ENCODE results near the gene SNCA. TPM values are rescaled to one million over a fixed set of nuclear protein-coding genes. Genes with fewer than 3 reads are reported as not detected.

The SNCA gene
- polyA plus RNA-seq, 2 of the 4 experiments (the other 2 are of a cell fraction): 0.13 to 0.37 TPM

GRCh38 chr4:89868999-89869589 lies 32.1 kb upstream of the SNCA start:
- no peaks in the 10 kb centered on the region for H3K9me3 ChIP-seq
- TF ChIP-seq REST (IDR thresholded peaks at IDR 0.05) (no peak), RAD21 (conservative IDR thresholded peaks at IDR 0.05 in 1 of 2, IDR thresholded peaks at IDR 0.05 in 1 of 2) (peak in 1 of 2 experiments; percentile 37; a peak in 2 of 5 replicates)
- ATAC-seq (no peak), FAIRE-seq (no peak), DNase-seq (ENCODE audit: low read depth in 1 of 2, low spot score in 1 of 2) (no peak)
- ChIA-PET POLR2A (no interaction called here), CTCF (interaction anchor here (1.0 kb wide), 1 partner anchor 388 kb away, joined by 3 read pairs; no protein-coding TSS in a partner anchor)
- H3K27ac ChIP-seq: no peak overlapping the region
- no peaks in the 10 kb centered on the region for H3K4me1 ChIP-seq
- 26% methylated on average over 2 of the region's 2 CpGs for WGBS (ENCODE audit: missing lambda C conversion rate)
- H3K4me3 ChIP-seq: no peak overlapping the region
- H3K4me2 ChIP-seq: no peak overlapping the region

DNA sequence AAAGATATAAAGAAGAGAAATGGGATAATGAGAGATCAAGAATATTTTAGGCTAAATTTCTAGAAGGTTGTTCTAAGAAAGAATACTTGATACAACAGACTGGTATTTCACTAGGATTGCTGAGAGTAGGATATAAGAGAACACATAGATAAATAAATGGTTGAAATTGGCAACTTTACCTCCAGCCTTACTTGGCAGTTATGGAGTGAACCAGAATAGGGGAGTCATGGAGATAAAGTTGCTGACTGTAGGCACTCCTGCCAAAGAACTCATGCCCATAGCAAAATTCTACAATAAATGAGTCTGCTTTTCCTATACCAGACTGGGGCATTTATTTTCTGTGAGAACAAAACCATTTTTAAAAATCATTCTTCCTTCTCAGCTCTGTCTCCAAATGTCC lies 31.3 kb upstream of the SNCA start:
- H3K27ac ChIP-seq: no peak overlapping the region
- H3K9me3 ChIP-seq: no peaks in the 10 kb centered on the region
- ChIA-PET POLR2A (no interaction called here), CTCF (no interaction called here)
- no peak overlapping the region for H3K4me3 ChIP-seq
- H3K4me1 ChIP-seq: no peaks in the 10 kb centered on the region
- TF ChIP-seq CBX2 (IDR thresholded peaks at IDR 0.05; ENCODE audit: borderline replicate concordance, low read depth) (no peak), HEYL (CRISPR knock-in tag; IDR thresholded peaks at IDR 0.05) (no peak), HES2 (IDR thresholded peaks at IDR 0.05) (no peak), POLR2AphosphoS2 (conservative IDR thresholded peaks at IDR 0.05; ENCODE audit: low read length) (no peak), POLR2A (IDR thresholded peaks at IDR 0.05; ENCODE audit: low read length) (no peak), ZC3H11A (IDR thresholded peaks at IDR 0.05) (no peak), PHF8 (IDR thresholded peaks at IDR 0.05; ENCODE audit: borderline replicate concordance, low read depth) (no peak), RARB (CRISPR knock-in tag; IDR thresholded peaks at IDR 0.05) (no peak), HOXB5 (CRISPR knock-in tag; IDR thresholded peaks at IDR 0.05) (no peak), NR3C1 (IDR thresholded peaks at IDR 0.05) (no peak), RAD21 (conservative IDR thresholded peaks at IDR 0.05 in 1 of 2, IDR thresholded peaks at IDR 0.05 in 1 of 2) (no peak), FOXS1 (CRISPR knock-in tag; IDR thresholded peaks at IDR 0.05) (no peak), EHF (CRISPR knock-in tag; IDR thresholded peaks at IDR 0.05) (no peak), GATA3 (IDR thresholded peaks at IDR 0.05; ENCODE audit: borderline replicate concordance) (no peak), NPAS2 (CRISPR knock-in tag; IDR thresholded peaks at IDR 0.05; ENCODE audit: borderline replicate concordance) (no peak), JUNB (IDR thresholded peaks at IDR 0.05) (no peak), RFX5 (IDR thresholded peaks at IDR 0.05) (no peak), EHMT2 (IDR thresholded peaks at IDR 0.05; ENCODE audit: low read depth) (no peak)
- ATAC-seq: no peak
- H3K4me2 ChIP-seq: no peak overlapping the region
- DNase-seq (ENCODE audit: low read depth in 1 of 2, low spot score in 1 of 2): no peak
- no peak for FAIRE-seq

DNA sequence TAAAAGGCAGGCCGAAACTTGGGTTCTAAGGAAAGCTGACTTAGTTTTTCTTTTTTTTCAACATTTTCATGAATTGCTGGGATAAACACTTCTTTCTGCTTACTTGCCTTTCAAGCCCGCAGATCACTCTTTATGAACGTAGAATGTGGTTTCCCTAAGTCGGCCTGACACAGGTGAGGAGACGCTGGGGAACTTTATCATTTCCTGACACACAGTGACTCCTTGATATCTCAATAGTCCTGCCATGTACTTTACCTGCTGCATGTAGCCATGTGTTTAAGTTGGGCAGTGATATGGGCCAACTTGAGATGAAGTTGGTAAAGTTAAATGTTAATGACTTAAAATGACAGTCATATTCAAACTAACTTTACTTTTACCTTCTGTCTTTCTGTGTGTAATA lies 26.6 kb upstream of the SNCA start:
- Histone ChIP-seq H3K4me1 (no peaks in the 10 kb centered on the region), H3K4me3 (no peak overlapping the region), H3K27ac (no peak overlapping the region), H3K9me3 (no peaks in the 10 kb centered on the region), H3K4me2 (no peak overlapping the region)
- FAIRE-seq (no peak), DNase-seq (ENCODE audit: low read depth in 1 of 2, low spot score in 1 of 2) (no peak), ATAC-seq (no peak)
- TF ChIP-seq NR3C1 (IDR thresholded peaks at IDR 0.05) (no peak), ZC3H11A (IDR thresholded peaks at IDR 0.05) (no peak), PHF8 (IDR thresholded peaks at IDR 0.05; ENCODE audit: borderline replicate concordance, low read depth) (no peak), TFCP2L1 (CRISPR knock-in tag; IDR thresholded peaks at IDR 0.05) (no peak), HOXB5 (CRISPR knock-in tag; IDR thresholded peaks at IDR 0.05) (no peak), CBX2 (IDR thresholded peaks at IDR 0.05; ENCODE audit: borderline replicate concordance, low read depth) (no peak), MAFK (IDR thresholded peaks at IDR 0.05; ENCODE audit: partially characterized antibody) (no peak), MYC (IDR thresholded peaks at IDR 0.05; ENCODE audit: borderline replicate concordance, low read length) (no peak)
- TF ChIP-seq, protein P1, sequence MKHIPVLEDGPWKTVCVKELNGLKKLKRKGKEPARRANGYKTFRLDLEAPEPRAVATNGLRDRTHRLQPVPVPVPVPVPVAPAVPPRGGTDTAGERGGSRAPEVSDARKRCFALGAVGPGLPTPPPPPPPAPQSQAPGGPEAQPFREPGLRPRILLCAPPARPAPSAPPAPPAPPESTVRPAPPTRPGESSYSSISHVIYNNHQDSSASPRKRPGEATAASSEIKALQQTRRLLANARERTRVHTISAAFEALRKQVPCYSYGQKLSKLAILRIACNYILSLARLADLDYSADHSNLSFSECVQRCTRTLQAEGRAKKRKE (CRISPR knock-in tag; IDR thresholded peaks at IDR 0.05; ENCODE audit: low read depth): no peak
- WGBS (ENCODE audit: missing lambda C conversion rate): 50% methylated on average over 5 of the region's 5 CpGs
- POLR2A ChIA-PET: no interaction called here
- CTCF ChIA-PET: no interaction called here
